ENCODE measurements around the gene METAP1D.
"Not testable (repeated sequence)": the region's sequence is repeated elsewhere in the genome, so short reads cannot be mapped to it uniquely, and the experiment has no call there.

Gene METAP1D

GRCh38 chr2:171997031-171997430 lies 2.7 kb upstream of the METAP1D start:
- not testable (repeated sequence) for DNase-seq (ENCODE audit: low spot score)

GRCh38 chr2:171999161-171999560 lies 592 bp upstream of the METAP1D start:
- no peak for DNase-seq (ENCODE audit: low spot score)

GRCh38 chr2:172000696-172001361 lies 1.1 kb downstream of the METAP1D start:
- no peak for DNase-seq (ENCODE audit: low spot score)

GRCh38 chr2:172007372-172007771 lies 7.6 kb downstream of the METAP1D start:
- DNase-seq (ENCODE audit: low spot score), result no peak

- no peak for DNase-seq (ENCODE audit: low spot score)
Measured at GRCh38 chr2:172009823-172010222, 10.1 kb downstream of the METAP1D start.

GRCh38 chr2:172011812-172012575 lies 12.2 kb downstream of the METAP1D start:
- no peak for DNase-seq (ENCODE audit: low spot score)

GRCh38 chr2:172012677-172013391 lies 13.1 kb downstream of the METAP1D start:
- no peak for DNase-seq (ENCODE audit: low spot score)

- DNase-seq (ENCODE audit: low spot score), result no peak
Measured at GRCh38 chr2:172013396-172013795, 13.6 kb downstream of the METAP1D start.

- DNase-seq (ENCODE audit: low spot score), result no peak
Measured at GRCh38 chr2:172021074-172021931, 21.6 kb downstream of the METAP1D start.

- no peak for DNase-seq (ENCODE audit: low spot score)
Measured at GRCh38 chr2:172021955-172022354, 22.2 kb downstream of the METAP1D start.

- no peak for DNase-seq (ENCODE audit: low spot score)
Measured at GRCh38 chr2:172031536-172031935, 31.8 kb downstream of the METAP1D start.

- no peak for DNase-seq (ENCODE audit: low spot score)
Measured at GRCh38 chr2:172038121-172038520, 38.4 kb downstream of the METAP1D start.

- DNase-seq (ENCODE audit: low spot score), result no peak
Measured at GRCh38 chr2:172038604-172039003, 38.9 kb downstream of the METAP1D start.

- no peak for DNase-seq (ENCODE audit: low spot score)
Measured at GRCh38 chr2:172039011-172039704, 39.4 kb downstream of the METAP1D start.

GRCh38 chr2:172040311-172040710 lies 40.6 kb downstream of the METAP1D start:
- DNase-seq (ENCODE audit: low spot score), result no peak

- DNase-seq (ENCODE audit: low spot score), result no peak
Measured at GRCh38 chr2:172046080-172046678, 46.4 kb downstream of the METAP1D start.

GRCh38 chr2:172046866-172047565 lies 47.3 kb downstream of the METAP1D start:
- no peak for DNase-seq (ENCODE audit: low spot score)

- no peak for DNase-seq (ENCODE audit: low spot score)
Measured at GRCh38 chr2:172047566-172048507, 48.1 kb downstream of the METAP1D start.
